RCC 7860 (cell line): ENCODE measurements around the gene DLL3.
"Not testable (repeated sequence)": the region's sequence is repeated elsewhere in the genome, so short reads cannot be mapped to it uniquely, and the experiment has no call there.

Source experiments
- DNase-seq: peaks from one replicate; pipeline ENCODE4 v3.0.0-alpha.2; 2015; ENCODE audit warnings: low spot score
- FAIRE-seq: peaks from 2 replicates; lab custom pipeline; 2012; peaks lifted over from hg19 to GRCh38; lab: Jason Lieb, UNC

Gene DLL3

GRCh38 chr19:39498798-39499642, at the start of gene DLL3:
DLL3 (plus strand) TSS chr19:39498947; CDS start chr19:39498975, 28 bp downstream.
- DNase-seq (no peak), FAIRE-seq (no peak)

- DNase-seq, result no peak
Observed at GRCh38 chr19:39449116-39449797, 49.5 kb upstream of the DLL3 start.

GRCh38 chr19:39451257-39451656, 47.5 kb upstream of the DLL3 start:
- not testable (repeated sequence) for FAIRE-seq, DNase-seq

More at GRCh38 chr19:39449116-39449797, 49.5 kb upstream of the DLL3 start:
- no peak for FAIRE-seq

- DNase-seq, result no peak
- FAIRE-seq, result no peak
Observed at GRCh38 chr19:39463403-39463802, 35.3 kb upstream of the DLL3 start.

- DNase-seq, result no peak
- no peak for FAIRE-seq
Observed at GRCh38 chr19:39465956-39466747, 32.6 kb upstream of the DLL3 start.

- DNase-seq (no peak), FAIRE-seq (no peak)
Observed at GRCh38 chr19:39467941-39468340, 30.8 kb upstream of the DLL3 start.

- DNase-seq, result no peak
- FAIRE-seq, result no peak
Observed at GRCh38 chr19:39469036-39469435, 29.7 kb upstream of the DLL3 start.

- FAIRE-seq (no peak), DNase-seq (no peak)
Observed at GRCh38 chr19:39469567-39469966, 29.2 kb upstream of the DLL3 start.

GRCh38 chr19:39470724-39471339, 27.9 kb upstream of the DLL3 start:
- DNase-seq (no peak), FAIRE-seq (no peak)

- DNase-seq, result no peak
- FAIRE-seq, result no peak
Observed at GRCh38 chr19:39471756-39472536, 26.8 kb upstream of the DLL3 start.

GRCh38 chr19:39472746-39473442, 25.9 kb upstream of the DLL3 start:
- no peak for FAIRE-seq
- no peak for DNase-seq

GRCh38 chr19:39473443-39473960, 25.2 kb upstream of the DLL3 start:
- DNase-seq (no peak), FAIRE-seq (no peak)

- FAIRE-seq, result no peak
- no peak for DNase-seq
Observed at GRCh38 chr19:39474139-39474620, 24.6 kb upstream of the DLL3 start.

GRCh38 chr19:39475748-39476147, 23.0 kb upstream of the DLL3 start:
- FAIRE-seq (no peak), DNase-seq (no peak)

GRCh38 chr19:39479319-39479801, 19.4 kb upstream of the DLL3 start:
- DNase-seq, FAIRE-seq: not testable (repeated sequence)

GRCh38 chr19:39479916-39480315, 18.8 kb upstream of the DLL3 start:
- FAIRE-seq, result no peak
- DNase-seq, result no peak

- FAIRE-seq (peak; percentile 52), DNase-seq (peak; percentile 81)
Observed at GRCh38 chr19:39480337-39481228, 18.2 kb upstream of the DLL3 start, which contains the start of gene TIMM50. TIMM50 (plus strand) TSS chr19:39480838; CDS start chr19:39480854, 16 bp downstream.

GRCh38 chr19:39481229-39481545, 17.6 kb upstream of the DLL3 start:
- FAIRE-seq (no peak), DNase-seq (no peak)
